ENCODE data around the gene GJA4. TPM values are rescaled to one million over a fixed set of nuclear protein-coding genes. Genes with fewer than 3 reads are reported as not detected.

The GJA4 gene
- polyA plus RNA-seq, 1 of the 3 experiments (the other 2 are of a cell fraction): not detected

- ChIA-PET POLR2A (no interaction called here), CTCF (interaction anchor here (1.1 kb wide), 1 partner anchor 24 kb away, joined by 3 read pairs; no protein-coding TSS in a partner anchor)
- Histone ChIP-seq H4K20me1 (ENCODE audit: insufficient read depth) (no peaks in the 10 kb centered on the region), H3K27me3 (ENCODE audit: insufficient read depth) (no peaks in the 10 kb centered on the region), H3K9me2 (no peaks in the 10 kb centered on the region), H3K4me2 (no peak overlapping the region; the same call in 1 of the 2 replicates), H2AFZ (ENCODE audit: low read depth) (no peak overlapping the region), H3K4me3 (ENCODE audit: low read depth in 2 of 2, low read length in 1 of 2) (no peak overlapping the region), H3K27ac (ENCODE audit: low read depth in 2 of 2, low read length in 1 of 2) (no peak overlapping the region), H3K4me1 (ENCODE audit: control insufficient read depth in 1 of 2, insufficient read depth in 2 of 2, low read depth in 1 of 2, low read length in 1 of 2) (no peaks in the 10 kb centered on the region), H3K36me3 (replicated peaks in 1 of 2; ENCODE audit: control insufficient read depth in 1 of 2, insufficient read depth in 2 of 2, low read length in 1 of 2) (no peaks in the 10 kb centered on the region), H3F3A (replicated peaks; ENCODE audit: insufficient read depth) (no peaks in the 10 kb centered on the region), H3K9ac (no peak overlapping the region), H3K9me3 (no peaks in the 10 kb centered on the region), H3K79me2 (ENCODE audit: insufficient read depth) (no peaks in the 10 kb centered on the region)
- WGBS (ENCODE audit: low lambda C conversion rate): 37% methylated on average over 7 of the region's 7 CpGs
- TF ChIP-seq ZBTB33 (IDR thresholded peaks at IDR 0.05; ENCODE audit: borderline replicate concordance, low read depth) (no peak), USF1 (IDR thresholded peaks at IDR 0.05; ENCODE audit: borderline replicate concordance, low read depth) (no peak), MAX (IDR thresholded peaks at IDR 0.05; ENCODE audit: low read depth) (no peak), MXI1 (IDR thresholded peaks at IDR 0.05; ENCODE audit: low read depth, low read length) (no peak), USF2 (IDR thresholded peaks at IDR 0.05; ENCODE audit: borderline replicate concordance, low read depth, low read length) (no peak), PBX3 (IDR thresholded peaks at IDR 0.05) (no peak), FOXM1 (IDR thresholded peaks at IDR 0.05; ENCODE audit: low read depth) (no peak)
- no peak for DNase-seq
Measured at GRCh38 chr1:34762474-34763141, 30.2 kb upstream of the GJA4 start.

GRCh38 chr1:34763142-34763781 lies 29.5 kb upstream of the GJA4 start:
- Histone ChIP-seq H3K4me1 (ENCODE audit: control insufficient read depth in 1 of 2, insufficient read depth in 2 of 2, low read depth in 1 of 2, low read length in 1 of 2) (no peaks in the 10 kb centered on the region), H3K36me3 (replicated peaks in 1 of 2; ENCODE audit: control insufficient read depth in 1 of 2, insufficient read depth in 2 of 2, low read length in 1 of 2) (no peaks in the 10 kb centered on the region), H3K4me2 (peak overlapping the region; percentile 24; the same call in 1 of the 2 replicates), H3K9me3 (no peaks in the 10 kb centered on the region), H3K9ac (no peak overlapping the region), H3F3A (replicated peaks; ENCODE audit: insufficient read depth) (no peaks in the 10 kb centered on the region), H2AFZ (ENCODE audit: low read depth) (no peak overlapping the region), H3K27ac (ENCODE audit: low read depth in 2 of 2, low read length in 1 of 2) (no peak overlapping the region), H4K20me1 (ENCODE audit: insufficient read depth) (no peaks in the 10 kb centered on the region), H3K9me2 (no peaks in the 10 kb centered on the region), H3K27me3 (ENCODE audit: insufficient read depth) (no peaks in the 10 kb centered on the region), H3K4me3 (ENCODE audit: low read depth in 2 of 2, low read length in 1 of 2) (no peak overlapping the region), H3K79me2 (ENCODE audit: insufficient read depth) (no peaks in the 10 kb centered on the region)
- 19% methylated on average over 8 of the region's 8 CpGs for WGBS (ENCODE audit: low lambda C conversion rate)
- no peak for DNase-seq
- ChIA-PET CTCF (interaction anchor here (1.1 kb wide), 1 partner anchor 23 kb away, joined by 3 read pairs; no protein-coding TSS in a partner anchor), POLR2A (no interaction called here)
- TF ChIP-seq MEF2A (IDR thresholded peaks at IDR 0.05; ENCODE audit: borderline replicate concordance, low read depth) (no peak), EZH2phosphoT487 (IDR thresholded peaks at IDR 0.05; ENCODE audit: borderline replicate concordance, low read depth) (no peak), YY1 (IDR thresholded peaks at IDR 0.05; ENCODE audit: low read depth) (no peak), MAX (IDR thresholded peaks at IDR 0.05; ENCODE audit: low read depth) (no peak), GATA2 (CRISPR knock-in tag; IDR thresholded peaks at IDR 0.05) (no peak), RCOR1 (IDR thresholded peaks at IDR 0.05; ENCODE audit: low read length) (no peak), GABPA (IDR thresholded peaks at IDR 0.05; ENCODE audit: low read depth) (no peak), SIN3A (IDR thresholded peaks at IDR 0.05; ENCODE audit: borderline replicate concordance, low read depth, low read length) (no peak), USF1 (IDR thresholded peaks at IDR 0.05; ENCODE audit: borderline replicate concordance, low read depth) (no peak), FOXJ3 (CRISPR knock-in tag; IDR thresholded peaks at IDR 0.05) (no peak), CHD2 (IDR thresholded peaks at IDR 0.05; ENCODE audit: low read length, partially characterized antibody) (no peak), JUND (IDR thresholded peaks at IDR 0.05) (no peak), USF2 (IDR thresholded peaks at IDR 0.05; ENCODE audit: borderline replicate concordance, low read depth, low read length) (no peak), TEAD4 (IDR thresholded peaks at IDR 0.05; ENCODE audit: borderline replicate concordance, insufficient read depth) (no peak), FOXM1 (IDR thresholded peaks at IDR 0.05; ENCODE audit: low read depth) (no peak)
